Left ventricle myocardium superior (tissue), 1 donor: ENCODE results near the gene KCNIP3. TPM values are rescaled to one million over a fixed set of nuclear protein-coding genes. Genes with fewer than 3 reads are reported as not detected.

Experiments
- ATAC-seq: fragments of 200-7000 bp; cut with Tn5 transposase; one replicate; pipeline ENCODE4 v1.9.1; 2020; ENCODE audit warnings: mild to moderate bottlenecking, moderate library complexity
- DNase-seq: peaks from one replicate; pipeline ENCODE4 v3.0.0-alpha.2; 2020
- intact Hi-C: fragments of 100-400 bp; cut with micrococcal nuclease; formaldehyde crosslinking; loops from one replicate; pipeline ENCODE4 v1.11.0; 2022
- total RNA-seq: library from RNA; stranded (reverse); fragmentation: NEBNext Ultra II Directional; extraction: Animal tissue kit (Norgen Biotek cat#: 25700); gene quantifications from one replicate; pipeline ENCODE4 v1.2.1, GENCODE V29; 2021
- donor health status: DM: no; HTN: yes; CAD: no; lungs with severe emphysema.

The KCNIP3 gene
- total RNA-seq, 1 donor from 2014 or later: 5.3 TPM

DNA sequence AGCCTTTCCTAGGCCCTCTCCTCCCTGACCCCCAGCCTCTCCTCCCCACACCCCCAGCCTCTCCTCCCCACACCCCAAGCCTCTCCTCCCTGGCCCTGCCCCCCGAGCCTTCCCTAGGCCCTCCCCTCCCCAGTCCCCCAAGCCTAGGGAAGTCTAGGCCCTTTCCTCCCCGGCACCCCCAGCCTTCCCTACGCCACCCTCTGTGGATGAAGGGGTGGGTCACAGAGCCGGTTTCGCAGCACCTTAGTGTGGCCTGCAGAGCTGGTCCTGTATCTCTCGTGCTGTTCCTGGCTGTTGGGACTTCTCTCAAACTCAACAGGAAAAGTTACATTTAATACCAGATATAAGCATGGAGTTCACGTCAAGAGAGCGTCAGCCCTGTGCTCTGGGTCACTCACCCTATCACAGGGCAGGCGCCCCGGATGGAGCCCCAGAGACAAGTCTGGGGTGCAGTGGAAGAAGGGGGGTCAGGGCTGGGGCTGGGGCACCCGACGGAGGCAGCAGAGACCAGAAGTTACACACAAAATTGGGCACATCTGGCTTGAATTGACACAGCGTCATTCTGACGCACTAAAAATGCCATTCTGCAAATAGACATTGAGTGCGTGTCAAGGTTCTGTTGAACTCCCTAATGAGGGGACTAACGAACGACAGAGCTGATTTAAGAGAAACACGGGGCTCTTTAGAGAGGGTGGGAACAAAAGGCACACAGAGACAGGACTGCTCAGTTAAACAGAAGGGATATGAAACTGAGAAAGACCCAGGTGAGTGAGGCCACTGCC lies 24.0 kb downstream of the KCNIP3 start:
- intact Hi-C loops: no loop called here
- ATAC-seq (no peak), DNase-seq (no peak)

DNA sequence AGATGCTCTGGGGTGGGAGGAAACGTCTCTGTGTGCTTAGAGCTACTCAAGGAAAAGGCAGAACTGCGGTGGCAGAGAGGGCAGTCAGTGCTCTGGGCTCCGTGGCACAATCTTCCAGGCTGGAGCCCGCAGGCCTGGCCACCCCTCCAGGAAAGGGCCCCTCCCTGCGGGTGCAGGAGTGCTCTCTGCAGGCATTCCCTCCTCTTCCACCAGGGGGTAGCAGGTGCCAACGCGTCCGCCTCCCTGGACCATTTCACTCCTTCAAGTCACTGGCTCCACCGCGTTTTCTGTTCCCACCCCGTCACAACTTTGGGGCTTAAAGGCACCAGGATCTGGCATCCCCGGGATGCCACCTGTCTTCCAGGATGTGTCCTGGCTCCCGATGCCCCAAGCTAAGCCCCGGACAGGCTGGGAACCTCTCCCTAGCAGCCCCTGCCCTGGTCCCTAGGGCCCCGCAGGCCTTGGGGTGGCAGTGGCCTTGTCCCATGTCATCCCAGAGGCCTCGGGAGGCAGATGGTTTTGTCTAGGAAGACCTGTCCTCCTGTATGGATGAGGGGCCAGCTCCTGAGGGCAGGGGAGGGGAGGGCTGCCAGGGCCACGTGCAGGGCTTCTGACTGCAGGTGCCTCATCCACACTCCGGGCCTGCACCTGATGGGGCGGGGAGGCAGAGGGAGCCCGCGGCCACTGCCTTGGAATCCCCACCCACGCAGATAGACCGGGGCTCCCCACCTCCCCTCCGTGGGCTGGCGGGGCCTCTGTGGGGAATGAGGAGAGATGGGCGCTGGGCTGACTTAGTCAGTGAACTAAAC lies 26.4 kb downstream of the KCNIP3 start:
- intact Hi-C loops: no loop called here
- no peak for DNase-seq
- peak; percentile 44 for ATAC-seq

DNA sequence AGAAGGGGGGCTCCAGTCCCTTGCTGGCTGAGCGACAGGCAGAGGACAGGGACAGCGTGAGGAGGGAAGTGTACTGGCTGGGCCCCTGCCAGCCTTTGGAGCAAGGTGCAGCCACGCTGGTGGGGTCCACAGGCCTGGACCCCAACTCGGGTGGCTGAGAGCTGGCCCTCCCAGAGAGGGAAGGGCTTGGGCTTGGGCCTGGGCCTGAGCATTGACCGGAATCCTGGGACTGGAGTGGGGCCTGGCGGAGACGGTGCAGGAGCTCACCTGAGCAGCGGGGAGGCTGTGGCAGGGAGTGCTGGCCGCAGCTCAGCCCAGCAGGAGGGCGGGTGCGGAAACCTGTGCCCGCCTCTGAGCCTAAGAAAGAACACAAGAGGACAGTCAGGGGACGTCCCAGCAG lies 27.9 kb downstream of the KCNIP3 start:
- DNase-seq (no peak), ATAC-seq (no peak)
- intact Hi-C loops: no loop called here

DNA sequence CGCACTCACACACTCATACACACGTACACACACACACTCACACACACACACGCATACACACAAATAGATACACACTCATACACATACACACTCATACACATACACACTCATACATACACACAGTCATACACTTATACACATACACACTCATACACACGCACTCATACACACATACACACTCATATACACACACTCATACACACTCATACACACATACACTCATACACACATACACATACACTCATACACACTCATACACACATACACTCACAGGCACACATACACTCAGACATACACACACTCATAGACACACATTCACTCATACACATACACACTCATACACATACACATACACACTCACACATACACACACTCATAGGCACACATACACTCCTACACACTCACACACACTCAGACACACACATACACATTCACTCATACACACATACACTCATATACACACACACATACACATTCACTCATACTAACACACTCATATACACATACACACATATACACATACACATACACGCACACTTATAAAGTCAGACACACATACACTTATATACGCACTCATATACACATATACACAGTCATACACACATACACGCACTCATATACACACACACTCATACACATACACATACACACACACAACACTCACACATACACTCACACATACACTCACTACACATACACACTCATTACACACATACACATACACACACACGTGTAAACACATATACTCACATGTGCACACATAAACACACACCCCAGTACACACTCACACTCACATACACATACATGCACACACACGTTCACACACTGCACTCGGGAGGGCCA lies 28.7 kb downstream of the KCNIP3 start:
- DNase-seq (no peak), ATAC-seq (no peak)
- intact Hi-C loops: no loop called here

DNA sequence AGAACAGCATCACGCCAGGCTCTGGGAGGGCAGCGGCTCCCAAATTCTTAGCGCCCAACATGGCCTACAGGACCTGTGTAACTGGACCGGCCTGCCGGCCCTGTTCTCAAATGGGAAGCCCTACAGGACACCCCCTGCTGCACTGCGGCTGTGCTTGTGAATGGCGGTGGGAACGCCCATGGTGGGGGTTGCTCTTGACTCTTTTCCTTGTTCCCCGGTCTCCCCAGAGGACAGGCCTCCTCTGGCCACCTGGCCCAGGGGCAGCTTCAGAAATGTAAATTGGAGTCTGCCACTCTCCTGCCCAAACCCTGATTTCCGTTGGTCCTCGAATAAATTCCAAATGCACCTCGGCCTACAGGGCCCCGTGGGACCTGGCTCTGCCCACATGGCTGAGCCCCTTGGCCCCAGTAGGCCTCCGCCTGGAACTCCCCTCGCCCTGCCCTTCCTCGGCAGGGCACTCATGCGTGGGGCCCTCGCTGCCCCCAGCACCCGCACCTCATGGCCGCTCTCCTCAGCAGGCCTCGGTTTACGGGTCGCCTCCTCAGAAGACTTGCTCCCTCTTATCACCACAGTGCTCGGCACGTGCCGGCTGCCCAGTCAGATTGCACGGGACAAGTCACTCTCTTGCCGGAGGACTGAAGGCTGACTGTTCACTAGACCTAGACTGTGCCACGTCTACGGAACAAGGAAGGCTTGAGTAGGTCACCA lies 29.4 kb downstream of the KCNIP3 start:
- DNase-seq (no peak), ATAC-seq (no peak)
- intact Hi-C loops: no loop called here

DNA sequence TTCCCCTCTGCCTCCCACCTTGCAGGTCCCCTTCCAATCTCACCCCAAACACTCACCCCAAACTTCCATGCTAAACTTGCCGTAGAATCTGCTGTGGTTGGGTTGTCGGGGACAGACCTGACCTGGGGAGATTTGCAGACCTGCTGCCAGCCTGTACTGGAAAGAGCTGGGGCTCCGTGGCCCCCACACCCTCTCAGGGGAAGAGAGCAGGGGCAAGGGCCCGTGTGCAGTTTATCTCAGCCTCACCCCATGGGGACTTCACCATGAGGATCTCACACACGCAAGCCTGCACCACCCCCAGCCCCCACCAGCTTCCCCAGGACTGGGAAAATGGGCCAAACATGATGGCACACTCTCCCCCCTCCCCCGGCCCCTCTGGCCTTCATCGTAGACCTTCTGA lies 30.7 kb downstream of the KCNIP3 start:
- no peak for DNase-seq
- intact Hi-C loops: no loop called here
- no peak for ATAC-seq

DNA sequence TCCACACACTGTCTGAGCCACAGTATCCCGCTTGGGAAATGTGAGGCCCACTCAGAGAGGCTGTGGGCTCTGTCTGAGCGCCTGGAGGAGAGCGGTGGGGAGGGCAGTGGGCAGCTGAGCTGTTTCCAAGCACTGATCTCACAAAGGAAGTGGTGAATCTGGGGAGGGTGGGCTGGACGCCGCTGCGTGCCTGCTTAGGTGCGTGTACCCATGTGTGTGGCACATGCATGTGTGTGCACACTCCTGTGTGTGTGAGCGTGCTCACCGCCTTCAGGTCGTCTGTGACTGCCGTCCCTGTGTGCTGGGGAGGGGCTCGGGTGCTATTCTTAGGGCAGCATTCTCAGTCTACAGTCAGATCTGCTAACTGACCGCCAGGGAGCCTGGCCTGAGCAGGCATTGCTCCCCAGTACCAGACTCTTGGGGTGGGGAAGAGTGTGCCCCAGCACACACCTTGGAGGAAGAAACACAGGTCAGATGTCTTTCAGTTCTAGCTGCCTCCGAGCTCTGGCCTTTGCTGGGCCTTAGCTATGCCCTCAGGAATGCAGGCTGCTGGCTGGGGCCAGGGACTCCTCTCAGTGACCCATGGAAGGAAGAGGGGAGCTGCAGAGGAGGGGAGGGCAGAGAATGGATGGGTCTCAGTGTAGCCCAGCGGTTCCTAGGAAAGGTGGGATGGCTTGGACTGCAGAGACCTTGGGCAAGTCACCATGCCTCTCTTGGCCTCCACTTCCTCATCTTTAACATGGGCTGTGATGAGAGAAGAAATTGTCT lies 31.4 kb downstream of the KCNIP3 start:
- no peak for DNase-seq
- intact Hi-C loops: no loop called here
- no peak for ATAC-seq

DNA sequence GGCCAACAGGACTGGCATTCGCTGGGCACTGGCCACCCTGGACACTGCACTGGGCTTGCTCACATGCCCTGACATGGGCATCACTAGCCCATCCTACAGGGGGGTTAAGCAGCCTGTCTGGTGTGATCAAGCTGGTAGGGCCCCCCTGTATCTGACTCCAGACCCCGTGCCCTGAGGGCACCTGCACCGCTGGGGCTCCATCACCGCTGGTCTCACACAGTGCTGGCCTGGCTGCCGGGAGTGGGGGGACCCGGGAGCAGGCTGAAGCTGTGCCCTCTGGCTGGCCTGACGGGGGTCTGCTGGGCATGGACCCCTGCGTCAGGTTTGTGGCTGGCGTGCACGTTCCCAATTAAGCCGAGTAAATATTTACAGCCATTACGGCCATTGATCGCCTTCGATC lies 32.3 kb downstream of the KCNIP3 start:
- no peak for DNase-seq
- intact Hi-C loops: no loop called here
- no peak for ATAC-seq

DNA sequence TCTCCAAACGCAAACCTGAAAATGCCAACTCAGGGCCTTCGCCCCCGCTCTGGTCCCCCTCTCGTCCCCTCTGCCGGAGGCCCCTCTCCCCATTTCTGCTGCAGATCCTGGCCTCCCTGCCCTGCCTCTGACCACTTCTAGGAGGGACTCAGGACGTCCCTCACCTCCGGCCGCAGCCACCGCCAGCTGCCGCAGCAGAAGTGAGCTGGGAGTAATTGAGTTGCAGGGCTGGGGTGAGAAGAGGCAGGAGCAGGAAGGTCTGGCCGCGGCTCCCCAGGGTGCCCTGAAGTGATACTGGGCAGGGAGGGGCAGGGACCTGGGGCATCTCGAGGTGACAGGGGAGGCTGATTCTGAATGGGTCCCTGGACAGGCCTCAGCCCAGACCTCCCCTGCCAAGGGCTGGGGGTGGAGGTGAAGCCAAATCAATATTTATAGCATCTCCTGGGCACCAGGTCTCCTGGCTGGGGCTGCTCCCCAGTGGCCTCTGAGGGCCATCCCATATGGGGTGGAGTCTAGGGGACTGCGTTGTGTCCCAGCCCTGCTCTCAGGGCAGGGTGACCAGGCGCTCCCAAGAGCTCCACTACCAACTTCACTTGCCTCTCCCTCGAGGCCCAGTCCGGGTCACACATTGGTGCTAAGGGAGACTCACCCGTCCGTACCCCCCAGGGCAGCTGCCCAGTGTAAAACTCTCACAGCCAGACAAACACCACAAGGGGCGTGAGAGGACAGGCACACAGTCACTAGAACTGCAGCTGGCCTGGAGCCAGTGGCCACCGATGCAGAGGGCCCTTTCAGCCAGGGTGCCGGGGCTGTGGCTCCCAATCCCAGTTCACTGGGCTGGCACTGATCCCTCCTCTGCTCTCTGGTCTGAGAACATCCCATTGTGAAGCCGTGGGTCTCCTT lies 33.0 kb downstream of the KCNIP3 start:
- DNase-seq (peak; percentile 46), ATAC-seq (peak; percentile 77)
- intact Hi-C loops: no loop called here

DNA sequence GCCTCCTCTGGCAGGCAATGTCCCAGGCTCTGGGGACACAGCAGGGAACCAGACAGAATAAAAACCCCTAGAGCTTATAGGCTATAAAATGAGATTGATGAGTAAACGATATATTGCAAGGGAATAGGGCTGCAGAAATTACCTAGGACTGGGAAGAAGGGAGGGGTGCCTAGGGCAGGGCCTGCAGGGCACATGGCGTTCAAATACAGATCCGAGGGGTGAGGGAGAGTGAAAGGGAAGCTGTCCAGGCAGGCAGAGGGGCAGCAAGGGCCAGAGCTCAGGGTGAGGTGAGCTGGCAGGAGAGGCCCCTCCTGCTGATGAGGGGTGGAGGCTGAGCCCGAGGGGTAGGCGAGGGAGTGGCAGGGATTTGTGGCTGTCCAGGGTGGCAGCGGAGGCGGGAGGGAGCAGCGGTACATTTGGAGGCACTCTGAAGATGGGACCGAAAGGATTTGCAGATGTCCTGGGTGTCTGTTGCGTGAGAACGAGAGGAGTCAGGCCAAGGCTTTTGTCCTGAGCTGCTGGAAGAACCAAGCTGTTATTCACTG lies 33.7 kb downstream of the KCNIP3 start:
- DNase-seq (no peak), ATAC-seq (no peak)
- intact Hi-C loops: no loop called here

DNA sequence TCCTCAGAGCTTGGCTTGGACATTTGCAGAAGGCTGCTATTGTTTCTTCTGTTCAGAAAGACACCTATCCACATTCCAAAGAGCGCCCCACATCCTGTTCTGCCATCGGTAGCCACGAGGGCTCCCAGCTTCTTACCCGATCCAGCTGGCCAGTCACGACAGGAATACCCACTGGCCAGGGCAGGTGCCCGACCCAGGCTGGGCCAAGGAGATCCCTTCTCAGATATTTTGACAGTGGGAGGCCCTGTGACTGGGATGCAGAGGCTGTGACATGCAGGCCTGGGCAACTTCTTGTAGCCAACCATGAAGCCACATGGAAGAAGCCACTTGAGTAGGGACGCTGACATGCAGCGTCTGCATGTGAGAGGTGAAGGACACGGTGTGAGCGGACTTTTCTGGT lies 34.5 kb downstream of the KCNIP3 start:
- DNase-seq (peak; percentile 18), ATAC-seq (no peak)
- intact Hi-C loops: no loop called here

DNA sequence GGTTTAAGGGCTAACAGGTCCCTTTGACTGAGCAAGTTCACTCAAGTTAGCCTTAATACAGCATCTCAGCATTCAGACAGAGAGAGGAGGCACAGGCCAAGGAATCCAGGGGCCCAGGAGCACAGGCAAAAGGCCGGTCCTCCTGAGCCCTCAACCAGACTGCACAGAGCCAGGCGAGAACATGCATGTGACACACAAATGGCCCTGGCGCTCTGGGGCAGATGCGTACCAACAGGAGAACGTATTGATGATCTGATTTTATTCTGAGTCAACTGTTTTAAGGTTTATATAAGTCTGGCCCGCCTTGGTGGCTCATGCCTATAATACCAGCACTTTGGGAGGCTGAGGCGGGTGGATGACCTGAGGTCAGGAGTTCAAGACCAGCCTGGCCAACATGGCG lies 34.9 kb downstream of the KCNIP3 start:
- intact Hi-C loops: no loop called here
- DNase-seq: peak; percentile 11
- ATAC-seq: no peak

DNA sequence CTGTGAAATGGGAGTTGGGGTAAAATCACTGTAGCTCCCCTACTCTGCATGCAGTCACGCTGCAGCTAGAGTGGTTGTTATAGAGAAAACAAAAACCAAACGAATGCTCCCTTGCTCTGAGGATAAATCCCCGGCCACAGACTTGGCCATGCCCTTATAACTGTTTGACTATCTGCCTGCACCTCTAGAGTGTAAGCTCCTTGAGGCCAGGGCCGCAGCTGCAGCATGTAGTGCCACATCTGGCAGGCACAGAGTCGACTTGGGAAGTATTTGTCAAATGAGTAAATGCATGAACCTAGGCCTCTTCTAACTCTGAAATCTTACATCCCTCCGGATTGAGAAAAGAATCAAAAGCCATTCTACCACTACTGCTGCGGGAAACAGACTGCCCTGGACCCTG lies 35.9 kb downstream of the KCNIP3 start:
- no peak for ATAC-seq
- peak; percentile 4 for DNase-seq
- intact Hi-C loops: no loop called here

DNA sequence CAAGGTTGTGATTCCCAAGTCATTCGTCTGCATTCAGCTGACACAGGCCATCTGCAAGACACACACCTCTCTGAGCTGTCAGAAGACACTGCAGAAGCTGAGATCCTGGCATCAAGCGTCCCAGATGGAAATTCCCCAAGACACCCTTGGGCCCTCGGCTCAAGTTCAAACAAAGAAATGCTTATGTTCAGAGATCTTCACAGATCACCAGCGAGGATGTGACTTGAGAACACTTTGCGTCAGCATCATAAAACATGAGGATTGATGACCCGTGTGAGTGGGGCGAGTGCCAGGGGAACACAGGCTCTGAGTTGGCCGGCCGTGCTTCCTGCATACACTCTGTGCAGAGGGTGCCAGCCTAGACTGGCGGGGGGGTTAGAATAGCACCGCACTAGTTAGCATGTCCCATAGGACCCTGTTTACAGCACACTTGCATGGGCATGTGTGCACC lies 36.8 kb downstream of the KCNIP3 start:
- ATAC-seq (no peak), DNase-seq (peak; percentile 15)
- intact Hi-C loops: no loop called here

DNA sequence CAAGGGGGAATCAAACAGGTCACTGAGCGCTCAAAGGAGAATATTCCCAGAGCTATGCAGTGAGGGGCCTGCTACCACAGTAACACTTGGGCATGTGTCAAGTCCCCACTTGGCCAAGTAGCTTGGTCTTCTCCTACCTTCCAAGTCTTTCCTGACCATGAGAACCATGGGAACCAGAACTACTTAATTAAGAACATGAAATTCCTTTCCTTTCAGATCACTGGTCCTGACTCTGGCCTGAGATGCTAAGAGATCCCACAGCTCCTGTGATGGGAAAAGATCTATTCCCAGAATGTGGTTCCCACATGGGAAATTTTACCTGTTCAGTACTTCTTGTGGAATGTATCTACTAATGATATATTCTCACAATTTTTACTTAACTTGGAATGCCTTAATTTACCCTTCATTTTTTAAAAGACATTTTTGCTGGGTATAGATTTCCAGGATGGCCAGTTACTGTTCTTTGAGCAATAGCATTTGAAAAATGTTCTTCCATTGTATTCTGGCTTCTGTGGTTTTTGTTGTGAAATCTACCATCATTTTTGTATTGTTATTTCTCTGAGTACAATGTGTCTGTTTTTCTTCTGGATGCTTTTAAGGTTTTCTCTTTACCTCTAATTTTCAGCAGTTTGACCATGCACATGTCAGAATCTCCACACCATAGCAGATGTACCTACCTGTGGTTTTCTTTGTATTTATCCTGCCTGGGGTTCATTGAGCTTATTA lies 37.9 kb downstream of the KCNIP3 start:
- DNase-seq (no peak), ATAC-seq (no peak)
- intact Hi-C loops: no loop called here

DNA sequence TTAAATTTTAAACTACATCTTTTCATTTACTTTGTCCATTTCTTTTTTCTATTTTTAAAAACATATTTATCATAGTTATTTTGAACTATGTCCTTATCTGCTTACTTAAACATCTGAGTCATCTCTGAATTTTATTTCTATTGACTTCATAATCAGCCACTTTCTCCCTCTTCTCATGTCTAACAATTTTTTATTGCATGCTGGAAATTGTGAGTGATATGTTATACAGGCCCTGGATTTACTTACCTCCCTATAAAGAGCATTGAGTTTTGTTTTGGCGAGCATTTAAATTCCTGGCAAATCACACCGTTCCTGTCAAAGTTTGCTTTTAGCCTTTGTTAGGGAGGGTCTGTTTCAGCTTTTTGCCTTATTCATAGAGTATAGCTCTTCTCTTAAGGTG lies 39.3 kb downstream of the KCNIP3 start:
- no peak for DNase-seq
- intact Hi-C loops: no loop called here
- no peak for ATAC-seq

DNA sequence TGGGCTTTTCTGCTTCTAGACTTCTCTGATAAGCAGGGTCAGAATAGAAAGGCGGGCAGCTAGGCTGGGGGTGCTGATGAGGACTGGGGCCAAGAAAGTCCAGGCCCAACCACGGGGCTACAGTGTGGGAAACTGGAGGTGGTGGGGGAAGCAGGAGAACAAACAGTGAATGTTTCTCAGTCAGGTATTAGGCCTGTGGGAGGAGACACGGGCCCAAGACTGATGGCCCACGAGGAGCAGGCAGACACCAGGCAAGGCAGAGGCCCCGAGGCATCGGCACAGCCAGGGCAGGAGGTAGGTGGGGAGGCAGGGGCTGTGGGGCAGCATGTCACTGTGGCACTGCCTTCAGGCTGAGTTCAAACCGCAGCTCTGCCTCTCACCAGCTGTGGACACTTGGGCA lies 40.7 kb downstream of the KCNIP3 start:
- no peak for ATAC-seq
- intact Hi-C loops: no loop called here
- DNase-seq: peak; percentile 3
